Epithelial cell of proximal tubule (primary cell): ENCODE results near the gene ITGB5. TPM values are rescaled to one million over a fixed set of nuclear protein-coding genes. Genes with fewer than 3 reads are reported as not detected.

Source experiments
- DNase-seq: peaks from one replicate; pipeline ENCODE4 v3.0.0-alpha.2; 2011; ENCODE audit warnings: low read depth
- H3K4me3 ChIP-seq: 2 replicates; pipeline ENCODE4 v1.5.1; 2011; ENCODE audit warnings: low read depth, mild to moderate bottlenecking, low read length
- total RNA-seq: library from RNA; depleted of rRNA; stranded (reverse); fragments of >200 nt; gene quantifications from 2 replicates; pipeline ENCODE4 v1.2.3, GENCODE V29; 2015
- TF ChIP-seq, protein P1 (sequence below): conservative IDR thresholded peaks from 2 replicates; pipeline ENCODE4 v1.5.1; 2012; ENCODE audit warnings: low read depth, mild to moderate bottlenecking, low read length

The ITGB5 gene
- total RNA-seq, 1 donor from 2014 or later: 141 TPM

DNA sequence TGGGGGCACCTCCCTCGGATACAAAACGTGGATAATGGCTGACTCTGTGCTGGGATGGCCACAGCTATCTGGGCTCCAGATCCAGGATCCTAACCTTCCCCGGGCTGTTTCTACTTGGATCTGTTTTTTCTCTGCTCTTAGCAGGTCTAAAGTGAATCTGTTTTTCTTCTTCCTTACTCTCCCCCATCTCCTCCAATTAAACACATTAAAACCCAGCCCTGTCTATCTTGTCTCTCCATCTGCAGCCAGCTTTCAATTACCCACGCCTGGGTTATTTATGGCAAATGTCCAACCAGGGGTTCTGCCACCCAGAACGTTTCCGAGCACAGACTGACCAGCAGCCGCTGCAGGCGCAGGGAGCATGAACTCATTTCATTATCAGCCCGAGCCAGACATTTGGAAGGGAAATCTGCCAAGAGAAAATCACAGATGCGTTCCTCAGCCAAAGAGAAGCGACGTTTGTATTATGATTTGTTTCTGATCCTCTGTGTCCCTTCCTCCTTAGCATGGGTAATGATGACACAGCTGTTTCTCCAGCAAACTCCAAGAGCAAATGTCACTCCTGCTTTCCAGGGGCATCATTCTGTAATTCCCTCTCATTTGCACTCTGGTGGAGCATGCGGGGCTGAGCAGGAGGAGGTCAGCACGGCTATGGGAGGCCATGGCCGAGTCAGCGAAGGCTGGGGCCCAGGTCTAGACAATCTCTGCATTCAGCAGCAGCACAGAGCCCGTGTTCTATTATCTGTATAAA lies 114.9 kb downstream of the ITGB5 start:
- no peak for DNase-seq
- H3K4me3 ChIP-seq: no peak overlapping the region
- TF ChIP-seq, protein P1, sequence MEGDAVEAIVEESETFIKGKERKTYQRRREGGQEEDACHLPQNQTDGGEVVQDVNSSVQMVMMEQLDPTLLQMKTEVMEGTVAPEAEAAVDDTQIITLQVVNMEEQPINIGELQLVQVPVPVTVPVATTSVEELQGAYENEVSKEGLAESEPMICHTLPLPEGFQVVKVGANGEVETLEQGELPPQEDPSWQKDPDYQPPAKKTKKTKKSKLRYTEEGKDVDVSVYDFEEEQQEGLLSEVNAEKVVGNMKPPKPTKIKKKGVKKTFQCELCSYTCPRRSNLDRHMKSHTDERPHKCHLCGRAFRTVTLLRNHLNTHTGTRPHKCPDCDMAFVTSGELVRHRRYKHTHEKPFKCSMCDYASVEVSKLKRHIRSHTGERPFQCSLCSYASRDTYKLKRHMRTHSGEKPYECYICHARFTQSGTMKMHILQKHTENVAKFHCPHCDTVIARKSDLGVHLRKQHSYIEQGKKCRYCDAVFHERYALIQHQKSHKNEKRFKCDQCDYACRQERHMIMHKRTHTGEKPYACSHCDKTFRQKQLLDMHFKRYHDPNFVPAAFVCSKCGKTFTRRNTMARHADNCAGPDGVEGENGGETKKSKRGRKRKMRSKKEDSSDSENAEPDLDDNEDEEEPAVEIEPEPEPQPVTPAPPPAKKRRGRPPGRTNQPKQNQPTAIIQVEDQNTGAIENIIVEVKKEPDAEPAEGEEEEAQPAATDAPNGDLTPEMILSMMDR: no peak

DNA sequence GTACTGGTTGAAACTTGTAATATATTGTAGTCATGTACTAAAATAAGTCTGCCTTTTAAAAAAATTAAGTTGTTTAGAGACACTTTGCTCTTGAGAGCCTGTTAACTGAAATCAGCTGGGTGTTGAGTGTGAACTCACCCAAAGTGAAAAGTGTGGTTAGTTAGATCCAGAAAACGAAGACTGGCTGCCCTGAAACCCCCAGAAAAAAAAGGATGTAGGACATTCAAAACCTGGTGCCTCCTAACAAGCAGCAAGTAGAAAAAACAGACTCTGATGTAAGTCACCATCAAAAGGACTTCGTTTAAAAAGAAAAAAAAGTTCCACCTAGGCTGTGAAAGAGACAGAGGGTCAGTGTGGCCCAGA lies 116.1 kb downstream of the ITGB5 start:
- no peak overlapping the region for H3K4me3 ChIP-seq
- no peak for DNase-seq
- TF ChIP-seq, protein P1: no peak

DNA sequence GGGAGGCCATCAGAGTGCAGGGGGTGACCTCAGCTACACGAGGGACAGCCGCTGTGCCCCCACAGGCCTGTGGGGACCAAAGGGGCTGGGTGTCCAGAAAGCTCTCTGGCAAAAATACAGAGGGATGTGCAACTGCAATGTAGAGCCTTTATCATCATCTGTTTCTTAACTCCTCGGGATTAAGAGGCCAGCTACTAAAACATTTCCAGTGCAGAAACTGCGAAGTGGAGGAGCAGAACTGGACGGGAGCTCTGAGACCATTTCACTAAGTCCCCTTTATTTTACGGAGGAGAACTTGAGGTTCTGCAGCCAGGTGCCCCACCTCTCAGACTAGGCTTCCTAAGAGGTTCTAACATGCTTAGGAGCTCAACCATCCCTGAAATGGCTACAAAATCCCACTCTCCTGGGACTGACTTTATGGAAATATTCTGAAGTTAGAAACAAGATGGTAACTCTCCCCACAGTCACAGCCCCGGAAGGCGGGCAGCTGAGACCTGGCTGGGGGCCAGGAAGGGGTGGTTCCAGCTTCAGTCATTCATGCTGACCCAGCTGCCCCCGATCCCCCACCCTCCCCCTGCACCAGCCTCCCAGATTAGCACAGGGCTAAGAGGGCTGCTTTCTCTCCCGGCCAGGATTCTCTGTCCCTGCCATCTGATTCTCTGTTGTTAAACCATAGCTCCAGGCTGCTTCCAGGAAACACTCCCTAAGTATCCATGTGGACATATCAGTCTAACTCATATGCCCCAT lies 116.7 kb downstream of the ITGB5 start:
- no peak for DNase-seq
- TF ChIP-seq, protein P1: no peak
- no peak overlapping the region for H3K4me3 ChIP-seq

DNA sequence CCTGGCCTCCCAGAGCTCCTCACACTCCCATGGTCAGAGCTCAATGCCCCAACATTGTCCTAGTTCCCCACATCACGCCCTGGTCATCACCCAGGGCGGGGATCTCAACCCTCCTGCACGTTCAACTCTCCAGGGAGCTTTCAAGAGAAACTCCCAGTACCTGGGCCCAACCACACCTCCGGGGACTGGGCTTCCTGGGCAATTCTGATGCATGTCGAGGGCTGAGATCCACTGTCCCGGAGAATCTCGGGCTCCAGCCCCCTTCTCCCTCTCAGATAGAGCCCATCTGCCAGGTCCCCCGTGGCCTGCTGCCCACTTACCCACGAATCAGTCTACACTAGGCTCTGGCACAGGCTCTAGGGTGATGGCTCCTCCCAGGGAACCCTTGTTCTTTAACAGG lies 117.7 kb downstream of the ITGB5 start:
- TF ChIP-seq, protein P1: no peak
- DNase-seq: no peak

DNA sequence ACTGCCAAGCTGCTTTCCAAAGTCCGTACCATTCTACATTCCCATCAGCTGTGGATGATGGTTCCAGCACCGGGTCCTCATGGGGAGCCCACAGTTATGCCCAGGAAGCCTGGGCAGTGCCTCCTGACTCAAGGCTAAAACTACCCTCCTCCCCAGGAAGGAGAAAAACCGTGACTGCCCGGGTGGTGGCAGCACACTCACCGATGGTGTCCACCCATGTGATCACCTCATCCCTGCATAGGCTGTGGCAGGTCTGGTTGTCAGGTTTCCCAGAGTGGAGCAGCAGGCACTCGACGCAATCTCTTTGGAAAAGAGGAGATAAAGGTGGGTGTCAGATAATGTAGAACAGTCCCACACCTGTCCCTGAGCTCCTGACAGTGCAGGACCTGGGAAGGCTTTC lies 118.4 kb downstream of the ITGB5 start:
- no peak for DNase-seq
- TF ChIP-seq, protein P1: no peak
- H3K4me3 ChIP-seq: no peak overlapping the region

More for the DNA sequence above, 117.7 kb downstream of the ITGB5 start:
- no peak overlapping the region for H3K4me3 ChIP-seq

DNA sequence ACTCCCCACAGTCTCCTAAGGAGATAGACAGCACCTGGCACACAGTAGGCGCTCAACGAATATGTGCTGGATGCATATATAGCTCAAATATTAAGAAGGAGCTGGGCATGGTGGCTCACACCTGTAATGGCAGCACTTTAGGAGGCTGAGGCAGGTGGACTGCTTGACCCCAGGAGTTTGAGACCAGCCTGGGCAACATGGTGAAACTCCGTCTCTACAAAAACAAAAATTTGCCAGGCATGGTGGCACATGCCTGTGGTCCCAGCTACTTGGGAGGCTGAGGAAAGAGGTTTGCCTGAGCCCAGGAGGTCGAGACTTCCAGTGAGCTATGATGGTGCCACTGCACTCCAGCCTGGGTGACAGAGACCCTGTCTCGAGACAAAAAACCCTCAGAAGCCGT lies 119.5 kb downstream of the ITGB5 start:
- no peak overlapping the region for H3K4me3 ChIP-seq
- TF ChIP-seq, protein P1: no peak
- no peak for DNase-seq
